GM12872 (cell line): Measurements from ENCODE around the gene TMEM132A.

Source experiments
- CTCF ChIP-seq: IDR thresholded peaks from 3 replicates; pipeline ENCODE4 v1.5.1; 2011; ENCODE audit warnings: low read depth, mild to moderate bottlenecking, low read length, moderate library complexity; ENCODE audit not compliant: insufficient read depth

The TMEM132A gene

GRCh38 chr11:60935676-60936442 is 11.6 kb downstream of the TMEM132A start:
- TF ChIP-seq CTCF: no peak

GRCh38 chr11:60936467-60937143 is 12.3 kb downstream of the TMEM132A start:
- TF ChIP-seq CTCF: no peak

- no peak for TF ChIP-seq CTCF
Observed at GRCh38 chr11:60937144-60937527, 12.9 kb downstream of the TMEM132A start.

- no peak for TF ChIP-seq CTCF
Observed at GRCh38 chr11:60937811-60938210, 13.6 kb downstream of the TMEM132A start.

- TF ChIP-seq CTCF: no peak
Observed at GRCh38 chr11:60938500-60938899, 14.2 kb downstream of the TMEM132A start.

- TF ChIP-seq CTCF: no peak
Observed at GRCh38 chr11:60939301-60939700, 15.0 kb downstream of the TMEM132A start.

GRCh38 chr11:60939855-60940254 is 15.6 kb downstream of the TMEM132A start:
- no peak for TF ChIP-seq CTCF
